IPS DF 4.7 (cell line): Measurements from ENCODE around the gene FFAR1.
"Not testable (repeated sequence)": the region's sequence is repeated elsewhere in the genome, so short reads cannot be mapped to it uniquely, and the experiment has no call there.

Experiments used
- DNase-seq: peaks from one replicate; pipeline ENCODE4 v3.0.0-alpha.2; 2013; ENCODE audit warnings: low spot score; ENCODE audit errors: extremely low read depth

Gene FFAR1

DNA sequence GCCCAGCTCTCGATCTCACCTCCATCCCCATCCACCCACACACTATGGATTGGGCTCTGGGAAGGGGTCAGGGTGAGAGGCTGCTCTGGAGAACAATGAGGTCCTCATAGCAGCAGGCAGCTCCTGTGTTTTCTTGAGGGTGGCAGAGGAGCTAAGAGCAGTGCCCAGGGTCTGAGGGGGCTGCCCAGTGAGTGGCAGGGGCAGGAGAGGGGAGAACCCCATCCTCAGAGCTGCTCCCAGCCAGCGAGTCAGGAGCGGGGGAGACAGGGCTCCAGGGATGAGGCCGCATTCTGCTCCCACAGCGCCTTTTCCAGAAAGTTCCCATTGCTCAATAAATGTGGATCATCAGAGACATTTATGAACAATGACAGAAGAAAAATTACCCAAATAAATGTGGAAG lies 12.4 kb downstream of the FFAR1 start:
- DNase-seq = not testable (repeated sequence)

DNA sequence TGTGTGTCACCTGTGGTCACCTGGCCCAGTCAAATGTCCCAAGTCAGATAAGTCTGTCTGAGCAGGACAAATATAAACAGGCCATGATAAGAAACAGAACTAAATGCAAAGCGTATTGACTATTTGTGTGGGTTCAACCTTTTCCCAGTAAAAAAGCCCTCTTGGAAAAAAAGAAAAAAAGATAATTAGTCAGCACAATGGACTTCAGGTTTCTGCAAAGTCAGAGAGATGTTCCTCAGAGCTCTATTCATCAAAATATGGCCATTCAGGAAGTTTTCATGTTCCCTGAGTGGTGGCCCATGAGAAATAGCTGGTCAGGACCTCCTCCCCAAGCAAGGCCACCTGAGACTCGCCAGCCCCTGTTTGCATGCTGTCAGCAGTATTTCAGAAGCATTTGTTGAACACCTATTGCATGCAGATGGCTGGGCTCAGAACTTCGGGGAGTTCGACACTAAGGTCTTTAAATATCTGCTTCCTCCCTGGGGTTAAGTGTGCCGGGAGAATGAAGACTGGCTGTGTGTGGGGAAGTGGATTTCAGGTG lies 13.2 kb downstream of the FFAR1 start:
- DNase-seq = no peak

DNA sequence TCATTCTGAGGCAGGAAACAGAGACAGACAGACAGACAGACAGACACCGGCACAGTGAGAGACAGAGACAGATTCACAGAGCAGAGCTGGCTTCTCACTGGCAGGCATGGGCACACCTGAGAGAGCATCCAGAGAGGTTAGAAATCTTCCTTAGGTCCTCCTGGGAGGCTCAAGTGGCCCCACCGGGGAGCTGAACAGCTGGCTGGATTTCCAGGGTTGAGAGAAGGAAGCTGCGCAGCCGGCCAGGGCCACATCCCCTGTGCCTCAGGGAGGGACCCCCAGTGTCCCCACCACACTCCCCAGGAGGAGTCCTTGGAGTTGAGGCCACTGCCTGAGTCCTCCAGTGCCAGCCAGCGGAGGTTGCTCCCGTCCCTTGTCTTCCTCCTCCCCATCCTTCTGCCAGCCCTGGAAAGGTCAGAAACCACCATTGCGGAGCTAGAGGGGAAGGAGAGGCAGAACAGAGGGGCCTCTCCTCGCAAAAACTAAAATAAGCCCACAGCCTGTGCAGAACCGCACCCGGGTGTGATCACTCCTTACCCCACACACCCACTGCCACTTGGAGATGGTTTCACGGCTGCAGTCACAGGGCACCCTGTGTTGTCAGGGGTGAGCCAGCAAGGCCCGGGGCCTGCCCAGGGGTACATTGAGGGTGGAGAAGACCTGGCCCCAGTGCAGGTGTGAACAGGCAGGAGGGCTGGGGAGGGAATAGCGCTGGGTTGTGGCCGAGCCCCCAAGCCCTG lies 14.7 kb downstream of the FFAR1 start:
- no peak for DNase-seq

DNA sequence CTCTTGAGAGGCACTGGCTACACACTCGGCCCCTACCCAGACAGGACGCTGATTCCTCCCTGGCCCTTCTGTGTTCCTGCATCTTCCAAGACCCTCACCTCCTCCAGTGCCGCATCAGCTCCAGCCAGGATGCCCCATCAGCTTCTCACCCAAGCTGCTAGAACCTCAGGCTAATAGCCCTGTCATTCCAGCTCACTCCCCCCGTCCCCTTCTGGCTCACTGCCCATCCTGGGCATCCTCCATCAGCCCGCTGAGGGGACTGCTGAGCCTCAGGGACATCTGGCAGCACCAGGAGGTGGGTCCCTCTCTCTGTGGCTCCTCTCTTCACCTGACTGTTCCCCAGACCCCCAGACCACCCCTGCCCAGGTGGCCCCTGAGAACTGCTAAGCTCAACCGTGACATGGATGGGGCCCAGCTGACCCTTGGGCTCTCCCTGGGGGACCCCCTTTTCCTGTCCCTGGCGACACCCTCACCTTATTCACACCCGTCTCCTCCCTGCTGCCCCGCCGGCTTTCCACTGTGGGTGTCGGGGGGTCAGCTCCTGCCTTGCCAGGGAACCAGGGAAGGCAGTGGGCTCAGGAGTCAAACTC lies 15.4 kb downstream of the FFAR1 start:
- DNase-seq = no peak

DNA sequence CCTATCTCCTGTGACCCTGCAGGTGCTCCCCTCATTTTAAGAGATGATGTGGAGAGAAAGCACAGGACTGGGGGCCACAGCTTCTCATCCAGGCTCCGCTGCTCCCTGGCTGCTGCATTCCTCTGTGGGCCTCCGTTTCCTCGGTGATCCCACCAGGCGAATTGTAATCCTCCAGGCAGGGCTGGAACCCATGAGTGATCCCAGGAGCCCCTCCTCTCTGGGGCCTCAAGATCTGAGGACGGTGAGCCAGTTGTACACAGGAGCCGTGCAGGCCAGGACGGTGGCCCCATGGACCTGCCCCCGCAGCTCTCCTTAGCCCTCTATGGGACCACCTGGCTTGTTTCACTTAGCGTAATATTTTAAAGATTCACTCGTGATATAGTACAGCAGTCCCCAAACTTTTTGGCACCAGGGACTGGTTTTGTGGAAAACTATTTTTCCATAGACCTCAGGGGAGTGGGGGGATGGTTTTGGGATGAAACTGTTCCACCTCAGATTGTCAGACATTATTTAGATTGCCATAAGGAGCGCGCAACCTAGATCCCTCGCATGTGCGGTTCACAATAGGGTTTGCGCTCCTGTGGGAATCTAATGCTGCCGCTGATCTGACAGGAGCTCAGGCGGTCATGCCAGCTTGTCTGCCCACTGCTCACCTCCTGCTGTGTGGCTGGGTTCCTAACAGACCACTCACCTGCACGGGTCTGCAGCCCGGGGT lies 16.2 kb downstream of the FFAR1 start:
- no peak for DNase-seq

DNA sequence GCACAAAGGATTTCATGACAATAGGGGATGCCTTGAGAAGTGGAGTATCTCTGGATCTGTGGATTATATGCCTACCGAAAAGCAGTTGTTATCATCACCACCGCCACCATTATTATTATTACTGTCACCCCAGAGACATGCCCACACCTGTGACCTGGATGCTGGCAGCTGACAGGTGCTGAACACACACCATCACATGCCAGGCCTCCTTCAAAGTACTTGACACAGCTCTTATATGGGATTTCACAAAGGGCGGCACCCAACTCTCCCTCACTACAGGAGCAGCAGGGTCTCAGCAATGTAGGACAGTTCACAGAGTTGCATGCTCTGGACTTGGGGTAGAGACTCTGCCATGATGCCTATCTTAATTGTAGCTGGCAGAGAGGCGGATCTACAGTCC lies 17.6 kb downstream of the FFAR1 start:
- DNase-seq = no peak

DNA sequence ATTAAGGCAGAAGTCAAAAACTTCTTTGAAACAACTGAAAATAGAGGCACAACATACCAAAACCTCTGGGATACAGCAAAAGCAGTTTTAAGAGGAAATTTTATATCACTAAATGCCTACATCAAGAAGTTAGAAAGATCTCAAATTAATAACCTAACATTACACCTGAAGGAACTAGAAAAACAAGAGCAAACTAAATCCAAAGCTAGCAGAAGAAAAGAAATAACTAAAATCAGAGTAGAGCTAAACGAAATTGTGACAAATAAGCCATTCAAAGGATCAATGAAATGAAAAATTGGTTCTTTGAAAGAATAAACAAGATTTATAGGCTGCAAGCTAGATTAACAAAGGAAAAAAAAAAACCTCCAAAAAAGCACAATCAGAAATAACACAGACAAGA lies 20.7 kb downstream of the FFAR1 start:
- no peak for DNase-seq

DNA sequence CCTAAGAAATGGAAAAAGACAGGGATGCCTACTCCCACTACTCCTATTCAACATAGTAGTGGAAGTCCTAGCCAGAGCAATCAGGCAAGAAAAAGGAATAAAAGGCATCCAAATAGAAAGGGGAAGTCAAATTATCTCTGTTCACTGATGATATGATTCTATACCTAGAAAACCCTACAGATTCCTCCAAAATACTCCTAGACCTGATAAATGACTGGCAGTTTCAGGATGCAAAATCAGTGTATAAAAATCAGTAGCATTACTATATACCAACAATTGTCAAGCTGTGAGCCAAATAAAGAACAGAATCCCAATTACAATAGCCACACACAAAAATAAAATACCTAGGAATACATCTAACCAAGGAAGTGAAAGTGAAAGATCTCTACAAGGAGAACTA lies 21.8 kb downstream of the FFAR1 start:
- no peak for DNase-seq

DNA sequence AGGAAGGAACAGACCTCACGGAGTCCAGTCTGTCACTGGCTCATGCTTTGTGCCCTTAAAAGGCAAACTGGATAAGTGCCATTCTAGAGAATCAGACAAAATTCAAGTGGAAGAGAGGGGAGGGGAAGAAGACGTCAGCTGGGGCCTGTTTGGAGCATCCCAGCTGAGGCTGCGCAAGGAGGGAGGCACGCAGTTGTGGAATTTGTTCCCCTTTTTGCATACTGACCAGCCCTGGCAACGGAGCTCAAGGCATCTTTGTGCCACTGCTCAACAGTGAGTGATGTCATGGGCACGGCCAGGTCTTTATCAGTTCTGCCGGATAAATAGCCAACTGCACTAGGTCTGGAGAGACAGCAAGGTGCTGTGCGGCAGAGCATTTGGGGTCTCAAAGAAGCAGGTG lies 23.0 kb downstream of the FFAR1 start, which contains the start of gene GPR42:
TSS of gene GPR42 (plus strand) at position 347 of the 400 bp plus-strand sequence. CDS start 292 bp downstream, outside the sequence.
- no peak for DNase-seq

DNA sequence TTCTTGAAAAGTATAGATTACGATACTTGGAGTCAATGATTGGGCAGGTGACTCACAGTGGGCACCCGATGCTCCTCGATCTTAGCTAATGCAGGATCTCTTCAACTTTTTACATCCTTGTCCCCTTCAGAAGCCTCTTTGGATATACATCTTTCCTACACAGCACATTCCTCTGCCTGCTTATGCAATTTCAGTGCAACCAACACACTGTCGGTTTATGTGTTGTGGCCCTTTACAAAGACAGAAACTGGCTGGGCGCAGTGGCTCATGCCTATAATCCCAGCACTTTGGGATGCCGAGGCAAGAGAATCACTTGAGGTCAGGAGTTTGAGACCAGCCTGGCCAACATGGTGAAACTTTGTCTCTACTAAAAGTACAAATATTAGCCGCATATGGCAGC lies 25.8 kb downstream of the FFAR1 start:
- DNase-seq = no peak

DNA sequence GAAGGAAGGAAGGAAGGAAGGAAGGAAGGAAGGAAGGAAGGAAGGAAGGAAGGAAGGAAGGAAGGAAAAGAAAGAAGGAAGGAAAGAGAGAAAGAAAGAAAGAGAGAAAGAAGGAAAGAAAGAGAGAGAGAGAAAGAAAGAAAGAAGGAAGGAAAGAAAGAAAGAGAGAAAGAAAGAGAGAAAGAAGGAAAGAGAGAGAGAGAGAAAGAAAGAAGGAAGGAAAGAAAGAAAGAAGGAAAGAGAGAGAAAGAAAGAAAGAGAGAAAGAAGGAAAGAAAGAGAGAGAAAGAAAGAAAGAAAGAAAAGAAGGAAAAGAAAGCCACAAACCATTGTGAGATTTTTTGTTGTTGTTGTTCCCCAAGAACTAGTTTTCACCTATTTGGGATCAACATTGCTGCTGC lies 26.3 kb downstream of the FFAR1 start:
- not testable (repeated sequence) for DNase-seq

DNA sequence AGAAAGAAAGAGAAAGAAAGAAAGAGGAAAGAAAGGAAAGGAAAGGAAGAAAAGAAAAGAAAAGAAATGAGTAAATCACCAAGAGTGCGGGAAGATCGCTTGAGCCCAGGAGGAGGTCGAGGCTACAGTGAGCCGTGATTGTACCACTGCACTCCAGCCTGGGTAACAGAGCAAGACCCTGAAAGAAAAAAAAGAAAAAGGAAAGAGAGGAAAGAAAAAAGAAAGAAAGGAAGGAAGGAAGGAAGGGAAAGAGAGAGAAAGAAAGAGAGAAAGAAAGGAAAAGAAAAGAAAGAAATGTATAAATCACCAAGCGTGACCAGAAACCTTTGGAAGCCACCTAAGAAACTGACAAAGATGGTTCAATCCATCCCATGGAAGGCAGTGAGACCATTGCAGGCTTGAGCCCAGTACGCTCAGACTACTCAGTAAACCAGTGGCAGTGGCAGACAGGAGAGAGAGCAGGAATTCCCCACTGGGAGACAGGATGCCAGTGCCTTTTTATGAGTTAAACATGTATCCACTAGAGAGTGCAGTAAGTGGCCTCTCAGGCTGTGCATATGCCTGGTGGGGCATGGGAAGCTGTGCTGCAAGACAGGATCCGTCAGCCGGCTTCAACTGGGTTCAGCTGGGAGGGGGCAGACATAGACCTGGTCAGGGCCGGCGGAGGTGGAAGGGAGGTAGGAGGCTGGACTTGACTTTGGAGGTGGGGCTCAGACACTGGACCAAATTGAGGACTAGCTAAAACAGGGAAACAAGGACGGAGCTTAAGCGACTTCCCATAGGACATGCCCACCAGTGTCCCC lies 28.0 kb downstream of the FFAR1 start:
- DNase-seq = no peak

DNA sequence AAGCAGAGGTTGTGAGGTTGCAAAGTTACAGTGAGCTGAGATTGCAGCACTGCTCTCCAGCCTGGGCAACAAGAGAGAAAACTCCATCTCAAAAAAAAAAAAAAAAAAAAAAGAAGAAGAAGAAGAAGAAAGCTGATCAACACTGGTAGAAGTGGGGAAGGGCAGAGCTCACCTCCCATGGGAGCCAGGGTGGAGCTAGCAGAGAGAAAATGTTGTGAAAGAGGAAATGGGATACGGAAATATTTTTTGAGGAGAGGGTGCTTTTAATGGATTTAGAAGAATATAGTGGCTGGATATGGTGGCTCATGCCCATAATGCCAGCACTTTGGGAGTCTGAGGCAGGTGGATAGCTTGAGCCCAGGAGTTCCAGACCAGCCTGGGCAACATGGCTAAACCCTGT lies 30.0 kb downstream of the FFAR1 start:
- no peak for DNase-seq

DNA sequence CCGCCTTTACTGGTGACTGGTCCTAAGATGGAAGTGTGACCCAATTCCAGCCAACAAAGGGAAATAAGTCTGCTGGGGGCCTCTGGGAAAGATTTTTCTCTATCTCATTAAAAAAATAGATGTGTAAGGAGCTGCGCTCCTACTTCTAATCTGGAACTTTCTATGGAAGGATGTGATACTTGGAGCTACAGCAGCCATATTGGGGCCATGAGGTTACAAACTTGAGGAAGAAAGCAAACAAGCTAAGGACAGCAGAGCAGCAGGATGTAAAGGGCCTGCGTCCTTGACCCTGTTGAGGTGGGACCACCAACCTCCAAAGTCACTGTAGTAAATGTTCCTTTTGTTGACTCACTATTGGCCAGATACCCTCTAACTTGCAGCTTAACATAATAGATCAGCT lies 30.7 kb downstream of the FFAR1 start:
- DNase-seq = no peak

DNA sequence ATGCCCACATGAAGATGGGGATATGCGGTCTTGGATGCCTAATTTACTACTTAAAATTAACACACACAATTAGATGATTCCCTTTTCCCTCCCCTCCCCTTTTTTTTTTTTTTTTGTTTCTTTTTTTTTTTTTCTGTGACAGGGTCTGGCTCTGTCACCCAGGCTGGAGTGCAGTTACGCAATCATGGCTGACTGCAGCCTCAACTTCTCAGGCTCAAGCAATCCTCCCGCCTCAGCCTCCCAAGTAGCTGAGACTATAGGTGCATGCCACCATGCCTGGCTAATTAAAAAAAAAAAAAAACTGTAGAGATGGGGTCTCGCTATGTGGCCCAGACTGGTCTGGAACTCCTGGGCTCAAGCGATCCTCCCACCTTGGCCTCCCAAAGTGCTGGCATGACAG lies 31.8 kb downstream of the FFAR1 start:
- DNase-seq = not testable (repeated sequence)

DNA sequence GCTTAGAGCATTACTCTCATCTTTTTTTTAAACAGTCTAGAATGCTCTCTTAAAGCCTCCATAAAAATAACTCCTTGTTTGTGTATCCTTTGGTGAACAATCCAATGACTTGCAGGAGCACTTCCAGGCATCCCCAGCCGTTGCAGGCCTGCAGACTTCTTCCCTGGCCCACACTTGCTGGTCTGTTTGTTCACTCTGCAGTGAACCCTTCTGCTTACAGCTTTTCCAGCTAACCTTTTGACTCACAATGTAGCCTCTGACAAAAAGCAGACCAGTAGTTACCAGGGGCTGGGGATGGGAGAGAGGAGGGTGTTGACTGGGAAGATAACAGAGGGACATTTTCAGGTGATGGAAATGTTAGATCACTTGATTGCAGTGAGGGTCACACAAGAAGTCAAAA lies 32.3 kb downstream of the FFAR1 start:
- no peak for DNase-seq

DNA sequence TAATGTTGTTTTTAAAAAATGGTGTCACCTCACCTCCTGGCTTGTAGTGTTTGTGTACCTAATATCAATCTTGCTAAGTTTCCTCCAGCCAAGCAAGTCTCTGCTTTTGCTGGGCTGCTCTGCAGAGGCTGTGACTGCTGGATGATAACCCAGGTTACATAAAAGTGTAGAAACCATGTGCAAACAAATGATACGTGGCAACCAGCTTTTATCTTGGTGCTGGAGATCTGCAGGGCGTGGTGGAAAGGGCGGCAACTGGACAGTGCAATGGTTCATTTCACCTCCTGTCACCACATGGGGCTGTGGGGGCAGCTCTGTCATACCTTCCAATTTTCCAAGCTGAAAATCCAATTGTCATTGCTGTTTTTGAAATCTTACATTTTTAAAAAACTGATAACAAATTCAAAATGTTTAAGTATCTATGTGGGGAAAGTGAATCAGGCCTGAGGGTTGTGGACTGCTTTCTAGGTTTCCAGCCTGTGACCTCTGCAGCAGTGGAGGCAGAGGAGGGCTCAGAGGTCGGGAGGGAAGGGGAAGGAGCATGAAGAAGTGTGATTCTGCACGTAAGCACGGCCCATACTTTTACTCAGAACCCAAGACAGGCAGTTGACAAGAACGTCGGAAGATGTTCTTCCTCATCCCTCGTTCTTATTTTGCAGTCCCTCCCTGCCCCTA lies 32.9 kb downstream of the FFAR1 start:
- no peak for DNase-seq

DNA sequence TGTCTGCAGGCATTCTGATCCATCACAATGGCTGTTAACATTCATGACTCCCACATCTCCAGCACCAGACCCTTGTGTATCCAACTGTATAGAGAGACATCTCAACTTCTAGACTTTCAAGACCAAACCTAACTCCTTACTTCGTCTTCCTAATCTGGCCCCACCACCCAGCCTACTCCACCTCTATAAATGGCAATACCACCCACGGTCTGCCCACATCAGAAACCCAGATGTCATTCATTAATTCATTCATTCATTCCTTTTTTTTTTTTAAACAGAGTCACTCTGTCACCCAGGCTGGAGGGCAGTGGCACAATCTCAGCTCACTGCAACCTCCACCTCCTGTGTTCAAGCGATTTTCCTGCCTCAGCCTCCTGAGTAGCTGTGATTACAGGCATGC lies 33.6 kb downstream of the FFAR1 start:
- DNase-seq = no peak

DNA sequence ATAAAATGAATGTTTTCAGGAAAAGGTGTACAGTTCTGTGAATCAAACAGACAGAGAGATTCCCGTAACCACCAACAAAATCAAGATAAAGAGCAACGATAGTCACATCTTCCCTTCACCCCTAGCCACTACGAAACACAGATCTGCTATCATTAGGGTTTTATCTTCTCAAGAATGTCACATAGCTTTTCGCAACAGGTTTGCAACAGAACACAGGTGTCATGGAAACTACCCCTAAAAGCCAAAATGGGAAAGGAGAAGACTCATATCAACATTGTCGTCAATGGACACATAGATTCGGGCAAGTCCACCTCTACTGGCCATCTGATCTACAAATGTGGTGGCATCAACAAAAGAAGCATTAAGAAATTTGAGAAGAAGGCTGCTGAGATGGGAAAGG lies 34.2 kb downstream of the FFAR1 start:
- DNase-seq = no peak

DNA sequence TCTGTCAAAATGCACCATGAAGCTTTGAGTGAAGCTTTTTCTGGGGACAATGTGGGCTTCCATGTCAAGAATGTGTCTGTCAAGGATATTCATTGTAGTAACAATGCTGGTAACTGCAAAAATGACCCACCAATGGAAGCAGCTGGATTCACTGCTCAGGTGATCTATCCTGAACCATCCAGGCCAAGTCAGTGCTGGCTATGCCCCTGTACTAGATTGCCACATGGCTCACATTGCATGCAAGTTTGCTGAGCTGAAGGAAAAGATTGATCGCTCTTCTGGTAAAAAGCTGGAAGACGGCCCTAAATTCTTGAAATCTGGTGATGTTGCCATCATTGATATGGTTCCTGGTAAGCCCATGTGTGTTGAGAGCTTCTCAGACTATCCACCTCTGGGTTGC lies 35.8 kb downstream of the FFAR1 start:
- DNase-seq = no peak
